Mucosa of descending colon (tissue), 3 donors: ENCODE measurements around the gene CCDC89. TPM values are rescaled to one million over a fixed set of nuclear protein-coding genes. Genes with fewer than 3 reads are reported as not detected.

Experiments used
- ATAC-seq: fragments of 200-7000 bp; cut with Tn5 transposase; one replicate; pipeline ENCODE4 v1.9.1; 2020; ENCODE audit warnings: mild to moderate bottlenecking, moderate library complexity
- DNase-seq, 3 donors: peaks; one replicate each; pipeline ENCODE4 v3.0.0-alpha.2; 2020
- H3K36me3 ChIP-seq: fragments of 200-600 bp; one replicate; pipeline ENCODE4 v1.8.0; 2021; ENCODE audit warnings: low read depth, mild to moderate bottlenecking
- H3K4me1 ChIP-seq: fragments of 200-600 bp; one replicate; pipeline ENCODE4 v1.8.0; 2021; ENCODE audit warnings: low read depth, mild to moderate bottlenecking
- H3K4me3 ChIP-seq: fragments of 200-600 bp; one replicate; pipeline ENCODE4 v1.8.0; 2021; ENCODE audit warnings: mild to moderate bottlenecking
- H3K9me3 ChIP-seq: fragments of 200-600 bp; one replicate; pipeline ENCODE4 v1.8.0; 2021; ENCODE audit warnings: mild to moderate bottlenecking
- intact Hi-C, 2 donors: fragments of 100-400 bp; cut with DNase I in 1 of 2; cut with micrococcal nuclease in 1 of 2; formaldehyde crosslinking; loops; one replicate each; pipeline versions ENCODE4 v1.11.0 to v1.11.1; 2022; cut with DNase I, micrococcal nuclease
- total RNA-seq, 3 donors: library from RNA; stranded (reverse); fragmentation: NEBNext Ultra II Directional in 2 of 3; extraction: Animal tissue kit (Norgen Biotek cat#: 25700) in 2 of 3; gene quantifications; one replicate each; pipeline versions ENCODE4 v1.2.1 to v1.2.4, GENCODE V29; 2021 to 2023
- TF ChIP-seq, protein P1 (sequence below): fragments of 200-600 bp; IDR thresholded peaks from one replicate; pipeline ENCODE4 v1.8.0; 2022; ENCODE audit warnings: antibody characterized with exemption, mild to moderate bottlenecking
- donor health status: DM: no; HTN: no; CAD: no; lungs with moderate emphysema.
- donor health status: DM: no; HTN: no; CAD: no.
- donor health status: DM: no; HTN: yes; CAD: no.

CCDC89 gene
- total RNA-seq, 3 donors from 2014 or later: 4.1 to 6.4 (median 4.1) TPM

DNA sequence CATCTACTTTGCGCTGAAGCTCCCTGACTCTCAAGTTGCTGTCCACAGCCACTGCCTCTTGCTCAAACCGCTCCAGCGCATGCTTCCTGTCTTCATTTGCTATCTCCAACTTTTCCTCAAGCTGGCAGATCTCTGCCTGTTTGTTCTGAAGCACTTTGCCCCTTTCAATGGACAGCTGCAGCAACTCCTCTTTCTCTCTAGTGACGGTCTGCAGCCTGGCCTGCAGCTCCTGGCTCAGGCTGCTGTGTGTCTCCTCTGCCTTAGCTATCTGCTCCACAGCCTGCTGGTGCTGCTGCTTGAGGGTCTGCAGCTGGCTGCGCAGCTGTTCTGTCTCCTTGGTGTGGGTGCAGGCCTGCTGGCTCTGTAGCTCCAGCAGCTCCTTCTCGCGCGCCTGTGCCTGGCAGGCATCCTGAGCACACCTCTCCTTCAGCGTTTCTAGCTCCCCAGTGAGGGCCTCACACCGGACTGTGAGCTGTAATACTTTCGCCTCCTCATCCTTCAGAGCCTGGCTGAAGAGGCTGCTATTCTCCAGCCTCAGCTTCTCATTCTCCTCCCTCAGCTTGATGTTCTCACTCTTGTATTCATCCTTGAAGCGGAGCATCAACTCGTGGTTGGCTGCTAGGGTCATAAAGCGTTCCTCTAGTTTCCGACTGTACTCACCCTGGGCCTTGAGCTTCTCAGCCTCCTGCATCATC is 723 bp downstream of the CCDC89 start:
- ATAC-seq: peak; percentile 37
- DNase-seq: peak in 2 of 3 donors; percentile 31 to 54
- H3K4me3 ChIP-seq: no peak overlapping the region
- intact Hi-C loops: no loop called here
- TF ChIP-seq, protein P1, sequence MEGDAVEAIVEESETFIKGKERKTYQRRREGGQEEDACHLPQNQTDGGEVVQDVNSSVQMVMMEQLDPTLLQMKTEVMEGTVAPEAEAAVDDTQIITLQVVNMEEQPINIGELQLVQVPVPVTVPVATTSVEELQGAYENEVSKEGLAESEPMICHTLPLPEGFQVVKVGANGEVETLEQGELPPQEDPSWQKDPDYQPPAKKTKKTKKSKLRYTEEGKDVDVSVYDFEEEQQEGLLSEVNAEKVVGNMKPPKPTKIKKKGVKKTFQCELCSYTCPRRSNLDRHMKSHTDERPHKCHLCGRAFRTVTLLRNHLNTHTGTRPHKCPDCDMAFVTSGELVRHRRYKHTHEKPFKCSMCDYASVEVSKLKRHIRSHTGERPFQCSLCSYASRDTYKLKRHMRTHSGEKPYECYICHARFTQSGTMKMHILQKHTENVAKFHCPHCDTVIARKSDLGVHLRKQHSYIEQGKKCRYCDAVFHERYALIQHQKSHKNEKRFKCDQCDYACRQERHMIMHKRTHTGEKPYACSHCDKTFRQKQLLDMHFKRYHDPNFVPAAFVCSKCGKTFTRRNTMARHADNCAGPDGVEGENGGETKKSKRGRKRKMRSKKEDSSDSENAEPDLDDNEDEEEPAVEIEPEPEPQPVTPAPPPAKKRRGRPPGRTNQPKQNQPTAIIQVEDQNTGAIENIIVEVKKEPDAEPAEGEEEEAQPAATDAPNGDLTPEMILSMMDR: no peak
- H3K4me1 ChIP-seq: no peaks in the 10 kb centered on the region
- no peaks in the 10 kb centered on the region for H3K9me3 ChIP-seq
- H3K36me3 ChIP-seq: no peaks in the 10 kb centered on the region

- no peaks in the 10 kb centered on the region for H3K9me3 ChIP-seq
- intact Hi-C loops: no loop called here
- H3K36me3 ChIP-seq: no peaks in the 10 kb centered on the region
- peak overlapping the region; percentile 15 for H3K4me3 ChIP-seq
- ATAC-seq: peak; percentile 61
- H3K4me1 ChIP-seq: no peaks in the 10 kb centered on the region
- peak; percentile 58 to 72 (median 68) for DNase-seq
- TF ChIP-seq, protein P1: no peak
Measured at GRCh38 chr11:85682330-85683305, 3.4 kb downstream of the CCDC89 start.

DNA sequence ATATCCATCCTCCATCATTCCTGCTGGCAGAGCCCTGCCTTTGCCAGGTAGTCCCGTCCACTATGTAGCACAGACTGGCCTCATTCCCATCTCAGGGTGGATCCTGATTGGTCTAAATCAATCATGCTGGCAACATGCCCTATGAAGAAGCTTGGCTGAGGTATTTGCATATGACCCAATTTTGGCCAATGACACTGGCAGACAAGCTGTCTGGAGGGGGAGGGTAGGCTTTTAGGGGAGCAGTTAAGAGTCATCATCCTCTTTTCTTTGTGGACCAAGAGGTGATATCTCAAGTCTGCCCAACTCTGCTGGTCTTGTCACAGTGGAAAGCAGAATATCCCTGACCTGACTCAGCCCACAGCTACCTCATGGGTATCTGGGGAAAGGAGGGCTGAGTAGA is 5.1 kb downstream of the CCDC89 start:
- intact Hi-C loops: no loop called here
- Histone ChIP-seq H3K4me3 (no peak overlapping the region), H3K4me1 (no peaks in the 10 kb centered on the region), H3K9me3 (no peaks in the 10 kb centered on the region), H3K36me3 (no peaks in the 10 kb centered on the region)
- DNase-seq (no peak), ATAC-seq (no peak)
- TF ChIP-seq, protein P1: no peak

GRCh38 chr11:85679576-85679975 is 6.4 kb downstream of the CCDC89 start:
- no peaks in the 10 kb centered on the region for H3K4me1 ChIP-seq
- no peak overlapping the region for H3K4me3 ChIP-seq
- DNase-seq (no peak), ATAC-seq (no peak)
- H3K36me3 ChIP-seq: no peaks in the 10 kb centered on the region
- intact Hi-C loops: no loop called here
- H3K9me3 ChIP-seq: no peaks in the 10 kb centered on the region
- TF ChIP-seq, protein P1: no peak

- intact Hi-C loops: no loop called here
- TF ChIP-seq, protein P1: no peak
- no peak overlapping the region for H3K4me3 ChIP-seq
- no peaks in the 10 kb centered on the region for H3K36me3 ChIP-seq
- no peak for ATAC-seq
- no peak for DNase-seq
- H3K9me3 ChIP-seq: peaks cover 5% of the 10 kb centered on the region
- H3K4me1 ChIP-seq: no peaks in the 10 kb centered on the region
Measured at GRCh38 chr11:85673393-85673792, 12.6 kb downstream of the CCDC89 start.
